K562 (cell line): ENCODE measurements around the gene SOCS2. TPM values are rescaled to one million over a fixed set of nuclear protein-coding genes. Genes with fewer than 3 reads are reported as not detected.
A peak's percentile ranks its signal among the peaks of the same experiment; 100 is the strongest.

Source experiments
- CBX2 ChIP-seq: fragments of 200-600 bp; sonication (generic); IDR thresholded peaks from one replicate; pipeline ENCODE4 v1.6.1; 2012; ENCODE audit warnings: mild to moderate bottlenecking, low read length, inconsistent platforms; ENCODE audit not compliant: insufficient read depth, poor library complexity, severe bottlenecking
- GTF2E2 ChIP-seq: fragments of 200-800 bp; sonication (Bioruptor generic); IDR thresholded peaks from 2 replicates; pipeline ENCODE4 v1.6.1; 2016; ENCODE audit warnings: missing genetic modification characterization, missing compliant biosample characterization
- HEY1 ChIP-seq: fragments of 250-450 bp; sonication (Bioruptor Pico); IDR thresholded peaks from 2 replicates; pipeline ENCODE4 v1.5.0; 2020; ENCODE audit warnings: mild to moderate bottlenecking, moderate library complexity, borderline replicate concordance
- NEUROD1 ChIP-seq: fragments of 150-350 bp; IDR thresholded peaks from 2 replicates; pipeline ENCODE4 v1.6.1; 2014; ENCODE audit warnings: borderline replicate concordance, low read length, low read depth; ENCODE audit not compliant: partially characterized antibody
- NONO ChIP-seq, 2 experiments: fragments of 200-400 bp in 1 of 2; fragments of 450-650 bp in 1 of 2; formaldehyde crosslinking in 1 of 2; IDR thresholded peaks; 2 replicates each; pipeline ENCODE4 v1.6.1; 2017; ENCODE audit warnings: low read depth in 2 of 2, mild to moderate bottlenecking in 2 of 2, moderate library complexity in 2 of 2, low read length in 1 of 2
- POLR2AphosphoS2 ChIP-seq: IDR thresholded peaks from 2 replicates; pipeline ENCODE4 v1.6.1; 2012; ENCODE audit warnings: low read length, improper control_type of control experiment
- POLR2B ChIP-seq: fragments of 450-650 bp; IDR thresholded peaks from 2 replicates; pipeline ENCODE4 v1.6.1; 2018; ENCODE audit warnings: low read depth; ENCODE audit not compliant: partially characterized antibody
- SP1 ChIP-seq: sonication (generic); formaldehyde crosslinking; IDR thresholded peaks from 2 replicates; pipeline ENCODE4 v1.8.1; 2022; ENCODE audit warnings: mild to moderate bottlenecking, missing genetic modification reagents
- TCF7 ChIP-seq: sonication (generic); IDR thresholded peaks from 2 replicates; pipeline ENCODE4 v1.6.1; 2016; ENCODE audit warnings: antibody characterized with exemption, borderline replicate concordance
- USF1 ChIP-seq: sonication (generic); formaldehyde crosslinking; IDR thresholded peaks from 2 replicates; pipeline ENCODE4 v1.9.0; 2022; ENCODE audit warnings: mild to moderate bottlenecking, missing genetic modification reagents
- ZNF324 ChIP-seq: fragments of 250-450 bp; sonication (Bioruptor Pico); IDR thresholded peaks from 2 replicates; pipeline ENCODE4 v1.4.0; 2020; ENCODE audit warnings: mild to moderate bottlenecking
- ZNF589 ChIP-seq: fragments of 200-800 bp; sonication (Bioruptor generic); IDR thresholded peaks from 2 replicates; pipeline ENCODE4 v1.6.1; 2016; ENCODE audit warnings: low read depth, missing genetic modification characterization, missing compliant biosample characterization
- ZNF76 ChIP-seq: fragments of 250-450 bp; sonication (Bioruptor Pico); IDR thresholded peaks from 2 replicates; pipeline ENCODE4 v1.4.0; 2020; ENCODE audit warnings: mild to moderate bottlenecking, moderate library complexity, borderline replicate concordance
- ZNF77 ChIP-seq: fragments of 250-450 bp; sonication (Bioruptor Pico); IDR thresholded peaks from 2 replicates; pipeline ENCODE4 v1.5.0; 2020
- polyA plus RNA-seq, 8 experiments: library from polyadenylated mRNA; depleted of rRNA in 4 of 8; stranded (reverse) in 5 of 8; unstranded in 3 of 8; fragments of >200 nt; fragmentation: Nextera tagmentation in 2 of 8; fragmentation: Illumina TruSeq in 1 of 8; extraction: Ambion mirVana in 2 of 8; extraction: Trizol in 1 of 8; gene quantifications; 2 replicates each; pipeline versions ENCODE4 v1.2.1 to v1.2.3, GENCODE V29; 2011 to 2014; ENCODE audit warnings: inconsistent platforms in 1 of 8, missing spikeins in 1 of 8
- total RNA-seq, 7 experiments: library from RNA; depleted of rRNA in 6 of 7; stranded (reverse); fragments of >200 nt in 6 of 7; fragmentation: Illumina TruSeq in 2 of 7; extraction: Trizol in 2 of 7; gene quantifications; 2 replicates each; pipeline versions ENCODE4 v1.2.1 to v1.2.3, GENCODE V29; 2011 to 2021; ENCODE audit warnings: low replicate concordance in 1 of 7
- TF ChIP-seq, protein P1 (sequence below): fragments of 450-650 bp; IDR thresholded peaks from 2 replicates; pipeline ENCODE4 v1.6.1; 2016; ENCODE audit warnings: mild to moderate bottlenecking, moderate library complexity

The SOCS2 gene
- total and polyA plus RNA-seq, 9 of the 15 experiments (the other 6 are each of a cell fraction or from before 2014, with no cell fraction given), result 37.0 to 162 (median 98.7) TPM

DNA sequence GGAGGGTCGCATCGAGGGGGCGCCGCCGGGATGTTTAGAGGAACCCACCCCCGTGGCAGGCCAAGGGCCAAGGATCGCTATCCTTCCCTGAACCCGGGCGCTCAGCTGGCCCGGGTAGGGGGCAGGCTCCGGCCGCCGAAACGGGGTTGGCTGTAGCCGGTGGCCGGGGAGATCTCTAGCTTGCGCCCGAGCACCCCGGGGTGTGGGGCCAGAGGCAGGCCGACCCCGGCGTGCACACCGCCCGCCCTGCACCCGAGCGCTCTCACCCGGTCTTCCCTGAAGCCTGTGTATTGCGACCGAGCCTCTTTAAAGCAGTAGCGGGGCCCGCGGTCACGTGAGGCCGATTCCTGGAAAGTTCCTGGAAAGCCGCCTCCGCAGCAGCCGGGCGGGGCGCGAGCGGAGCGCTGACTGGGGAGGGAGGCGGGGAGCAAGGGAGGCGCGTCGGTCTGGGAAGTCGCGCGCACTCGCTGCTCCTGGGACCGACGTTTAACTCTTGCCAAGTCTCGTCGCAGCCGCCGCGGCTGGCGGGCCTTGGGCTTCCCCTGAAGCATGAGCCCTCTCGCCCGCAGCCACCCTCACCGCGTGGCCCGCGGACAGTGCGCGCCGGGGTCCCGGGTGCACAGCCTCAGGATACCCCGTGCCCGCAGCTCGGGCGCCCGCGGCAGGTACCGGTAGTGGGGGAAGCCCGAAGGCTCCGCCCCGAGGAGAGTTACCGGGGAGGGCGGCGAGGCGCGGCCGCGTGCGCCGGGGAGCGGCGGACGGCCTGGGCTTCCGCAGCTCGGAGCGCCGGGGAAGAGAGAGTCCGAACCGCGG is 1.7 kb upstream of the SOCS2 start (continued):
- TF ChIP-seq, protein P1, sequence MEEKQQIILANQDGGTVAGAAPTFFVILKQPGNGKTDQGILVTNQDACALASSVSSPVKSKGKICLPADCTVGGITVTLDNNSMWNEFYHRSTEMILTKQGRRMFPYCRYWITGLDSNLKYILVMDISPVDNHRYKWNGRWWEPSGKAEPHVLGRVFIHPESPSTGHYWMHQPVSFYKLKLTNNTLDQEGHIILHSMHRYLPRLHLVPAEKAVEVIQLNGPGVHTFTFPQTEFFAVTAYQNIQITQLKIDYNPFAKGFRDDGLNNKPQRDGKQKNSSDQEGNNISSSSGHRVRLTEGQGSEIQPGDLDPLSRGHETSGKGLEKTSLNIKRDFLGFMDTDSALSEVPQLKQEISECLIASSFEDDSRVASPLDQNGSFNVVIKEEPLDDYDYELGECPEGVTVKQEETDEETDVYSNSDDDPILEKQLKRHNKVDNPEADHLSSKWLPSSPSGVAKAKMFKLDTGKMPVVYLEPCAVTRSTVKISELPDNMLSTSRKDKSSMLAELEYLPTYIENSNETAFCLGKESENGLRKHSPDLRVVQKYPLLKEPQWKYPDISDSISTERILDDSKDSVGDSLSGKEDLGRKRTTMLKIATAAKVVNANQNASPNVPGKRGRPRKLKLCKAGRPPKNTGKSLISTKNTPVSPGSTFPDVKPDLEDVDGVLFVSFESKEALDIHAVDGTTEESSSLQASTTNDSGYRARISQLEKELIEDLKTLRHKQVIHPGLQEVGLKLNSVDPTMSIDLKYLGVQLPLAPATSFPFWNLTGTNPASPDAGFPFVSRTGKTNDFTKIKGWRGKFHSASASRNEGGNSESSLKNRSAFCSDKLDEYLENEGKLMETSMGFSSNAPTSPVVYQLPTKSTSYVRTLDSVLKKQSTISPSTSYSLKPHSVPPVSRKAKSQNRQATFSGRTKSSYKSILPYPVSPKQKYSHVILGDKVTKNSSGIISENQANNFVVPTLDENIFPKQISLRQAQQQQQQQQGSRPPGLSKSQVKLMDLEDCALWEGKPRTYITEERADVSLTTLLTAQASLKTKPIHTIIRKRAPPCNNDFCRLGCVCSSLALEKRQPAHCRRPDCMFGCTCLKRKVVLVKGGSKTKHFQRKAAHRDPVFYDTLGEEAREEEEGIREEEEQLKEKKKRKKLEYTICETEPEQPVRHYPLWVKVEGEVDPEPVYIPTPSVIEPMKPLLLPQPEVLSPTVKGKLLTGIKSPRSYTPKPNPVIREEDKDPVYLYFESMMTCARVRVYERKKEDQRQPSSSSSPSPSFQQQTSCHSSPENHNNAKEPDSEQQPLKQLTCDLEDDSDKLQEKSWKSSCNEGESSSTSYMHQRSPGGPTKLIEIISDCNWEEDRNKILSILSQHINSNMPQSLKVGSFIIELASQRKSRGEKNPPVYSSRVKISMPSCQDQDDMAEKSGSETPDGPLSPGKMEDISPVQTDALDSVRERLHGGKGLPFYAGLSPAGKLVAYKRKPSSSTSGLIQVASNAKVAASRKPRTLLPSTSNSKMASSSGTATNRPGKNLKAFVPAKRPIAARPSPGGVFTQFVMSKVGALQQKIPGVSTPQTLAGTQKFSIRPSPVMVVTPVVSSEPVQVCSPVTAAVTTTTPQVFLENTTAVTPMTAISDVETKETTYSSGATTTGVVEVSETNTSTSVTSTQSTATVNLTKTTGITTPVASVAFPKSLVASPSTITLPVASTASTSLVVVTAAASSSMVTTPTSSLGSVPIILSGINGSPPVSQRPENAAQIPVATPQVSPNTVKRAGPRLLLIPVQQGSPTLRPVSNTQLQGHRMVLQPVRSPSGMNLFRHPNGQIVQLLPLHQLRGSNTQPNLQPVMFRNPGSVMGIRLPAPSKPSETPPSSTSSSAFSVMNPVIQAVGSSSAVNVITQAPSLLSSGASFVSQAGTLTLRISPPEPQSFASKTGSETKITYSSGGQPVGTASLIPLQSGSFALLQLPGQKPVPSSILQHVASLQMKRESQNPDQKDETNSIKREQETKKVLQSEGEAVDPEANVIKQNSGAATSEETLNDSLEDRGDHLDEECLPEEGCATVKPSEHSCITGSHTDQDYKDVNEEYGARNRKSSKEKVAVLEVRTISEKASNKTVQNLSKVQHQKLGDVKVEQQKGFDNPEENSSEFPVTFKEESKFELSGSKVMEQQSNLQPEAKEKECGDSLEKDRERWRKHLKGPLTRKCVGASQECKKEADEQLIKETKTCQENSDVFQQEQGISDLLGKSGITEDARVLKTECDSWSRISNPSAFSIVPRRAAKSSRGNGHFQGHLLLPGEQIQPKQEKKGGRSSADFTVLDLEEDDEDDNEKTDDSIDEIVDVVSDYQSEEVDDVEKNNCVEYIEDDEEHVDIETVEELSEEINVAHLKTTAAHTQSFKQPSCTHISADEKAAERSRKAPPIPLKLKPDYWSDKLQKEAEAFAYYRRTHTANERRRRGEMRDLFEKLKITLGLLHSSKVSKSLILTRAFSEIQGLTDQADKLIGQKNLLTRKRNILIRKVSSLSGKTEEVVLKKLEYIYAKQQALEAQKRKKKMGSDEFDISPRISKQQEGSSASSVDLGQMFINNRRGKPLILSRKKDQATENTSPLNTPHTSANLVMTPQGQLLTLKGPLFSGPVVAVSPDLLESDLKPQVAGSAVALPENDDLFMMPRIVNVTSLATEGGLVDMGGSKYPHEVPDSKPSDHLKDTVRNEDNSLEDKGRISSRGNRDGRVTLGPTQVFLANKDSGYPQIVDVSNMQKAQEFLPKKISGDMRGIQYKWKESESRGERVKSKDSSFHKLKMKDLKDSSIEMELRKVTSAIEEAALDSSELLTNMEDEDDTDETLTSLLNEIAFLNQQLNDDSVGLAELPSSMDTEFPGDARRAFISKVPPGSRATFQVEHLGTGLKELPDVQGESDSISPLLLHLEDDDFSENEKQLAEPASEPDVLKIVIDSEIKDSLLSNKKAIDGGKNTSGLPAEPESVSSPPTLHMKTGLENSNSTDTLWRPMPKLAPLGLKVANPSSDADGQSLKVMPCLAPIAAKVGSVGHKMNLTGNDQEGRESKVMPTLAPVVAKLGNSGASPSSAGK, result peak; percentile 84
- TF ChIP-seq TCF7, result peak; percentile 9; the same call in 1 of the 2 replicates
- peak; percentile 89 for TF ChIP-seq NEUROD1
- TF ChIP-seq POLR2AphosphoS2, result no peak; the same call in 1 of the 2 replicates
- TF ChIP-seq CBX2, result no peak
- peak; percentile 88 for TF ChIP-seq GTF2E2 (tag)
- peak; percentile 82; the same call in 1 of the 2 replicates for TF ChIP-seq HEY1 (CRISPR knock-in tag)
- peak; percentile 35 for TF ChIP-seq ZNF76
- TF ChIP-seq ZNF589 (CRISPR knock-in tag), result peak; percentile 83
- peak; percentile 58 for TF ChIP-seq POLR2B
- peak; percentile 51 to 92 for TF ChIP-seq NONO (IDR thresholded peaks at IDR 0.05; ENCODE audit: low read depth in 2 of 2, low read length in 1 of 2)
- TF ChIP-seq ZNF324, result 0 out of 2 replicates have a peak, but pooled peaks have one; percentile 46
- TF ChIP-seq ZNF77, result no peak
- peak; percentile 81 for TF ChIP-seq SP1 (CRISPR knock-in tag)
- peak; percentile 99 for TF ChIP-seq USF1 (CRISPR knock-in tag)
